ENCODE measurements around the gene SLC5A3. TPM values are rescaled to one million over a fixed set of nuclear protein-coding genes. Genes with fewer than 3 reads are reported as not detected.

The SLC5A3 gene
- total RNA-seq, 1 donor from 2014 or later, result 23.3 TPM

- Mint-ChIP-seq H3K4me3 (ENCODE audit: low read depth) (no peak overlapping the region), H3K27me3 (peaks cover 5% of the 10 kb centered on the region), H3K9me3 (ENCODE audit: low read depth) (peaks cover 9% of the 10 kb centered on the region), H3K36me3 (ENCODE audit: insufficient read depth) (no peaks in the 10 kb centered on the region), H3K4me1 (ENCODE audit: low read depth) (no peaks in the 10 kb centered on the region), H3K27ac (no peak overlapping the region)
- DNase-seq (ENCODE audit: low spot score, unreplicated experiment), result no peak
- TF ChIP-seq CTCF (IDR thresholded peaks at IDR 0.05; ENCODE audit: unreplicated experiment), result no peak
These were observed 25.5 kb upstream of the SLC5A3 start for GRCh38 chr21:34047835-34048234.

GRCh38 chr21:34052171-34052570, 21.2 kb upstream of the SLC5A3 start:
- peaks cover 9% of the 10 kb centered on the region for H3K9me3 Mint-ChIP-seq (ENCODE audit: low read depth)
- no peak for TF ChIP-seq CTCF (IDR thresholded peaks at IDR 0.05; ENCODE audit: unreplicated experiment)
- DNase-seq (ENCODE audit: low spot score, unreplicated experiment), result no peak
- no peaks in the 10 kb centered on the region for H3K27me3 Mint-ChIP-seq
- no peaks in the 10 kb centered on the region for H3K36me3 Mint-ChIP-seq (ENCODE audit: insufficient read depth)
- H3K27ac Mint-ChIP-seq, result no peak overlapping the region
- H3K4me3 Mint-ChIP-seq (ENCODE audit: low read depth), result no peak overlapping the region
- H3K4me1 Mint-ChIP-seq (ENCODE audit: low read depth), result peaks cover 8% of the 10 kb centered on the region

GRCh38 chr21:34054259-34054658, 19.1 kb upstream of the SLC5A3 start:
- Mint-ChIP-seq H3K36me3 (ENCODE audit: insufficient read depth) (no peaks in the 10 kb centered on the region), H3K4me1 (ENCODE audit: low read depth) (peaks cover 8% of the 10 kb centered on the region), H3K4me3 (ENCODE audit: low read depth) (no peak overlapping the region), H3K27ac (no peak overlapping the region), H3K9me3 (ENCODE audit: low read depth) (no peaks in the 10 kb centered on the region), H3K27me3 (no peaks in the 10 kb centered on the region)
- DNase-seq (ENCODE audit: low spot score, unreplicated experiment), result no peak
- TF ChIP-seq CTCF (IDR thresholded peaks at IDR 0.05; ENCODE audit: unreplicated experiment), result no peak

GRCh38 chr21:34055615-34056014, 17.8 kb upstream of the SLC5A3 start:
- no peak for TF ChIP-seq CTCF (IDR thresholded peaks at IDR 0.05; ENCODE audit: unreplicated experiment)
- H3K27me3 Mint-ChIP-seq, result no peaks in the 10 kb centered on the region
- no peaks in the 10 kb centered on the region for H3K9me3 Mint-ChIP-seq (ENCODE audit: low read depth)
- H3K27ac Mint-ChIP-seq, result no peak overlapping the region
- no peak for DNase-seq (ENCODE audit: low spot score, unreplicated experiment)
- H3K4me3 Mint-ChIP-seq (ENCODE audit: low read depth), result no peak overlapping the region
- H3K4me1 Mint-ChIP-seq (ENCODE audit: low read depth), result peaks cover 8% of the 10 kb centered on the region
- H3K36me3 Mint-ChIP-seq (ENCODE audit: insufficient read depth), result no peaks in the 10 kb centered on the region

GRCh38 chr21:34061983-34062382, 11.4 kb upstream of the SLC5A3 start:
- peaks cover 6% of the 10 kb centered on the region for H3K27me3 Mint-ChIP-seq
- H3K4me1 Mint-ChIP-seq (ENCODE audit: low read depth), result no peaks in the 10 kb centered on the region
- H3K9me3 Mint-ChIP-seq (ENCODE audit: low read depth), result no peaks in the 10 kb centered on the region
- DNase-seq (ENCODE audit: low spot score, unreplicated experiment), result no peak
- H3K4me3 Mint-ChIP-seq (ENCODE audit: low read depth), result no peak overlapping the region
- TF ChIP-seq CTCF (IDR thresholded peaks at IDR 0.05; ENCODE audit: unreplicated experiment), result no peak
- H3K27ac Mint-ChIP-seq, result no peak overlapping the region
- H3K36me3 Mint-ChIP-seq (ENCODE audit: insufficient read depth), result no peaks in the 10 kb centered on the region
